H1 (cell line): Measurements from ENCODE around the gene DDI2. TPM values are rescaled to one million over a fixed set of nuclear protein-coding genes. Genes with fewer than 3 reads are reported as not detected.

Source experiments
- CBX8 ChIP-seq: fragments of 300-800, 300-1000 bp; sonication (generic); IDR thresholded peaks from 2 replicates; pipeline ENCODE4 v1.7.1; 2016; ENCODE audit warnings: low read depth, low read length, borderline replicate concordance
- KDM1A ChIP-seq: fragments of 200-600, 300-600 bp; sonication (generic); IDR thresholded peaks from 2 replicates; pipeline ENCODE4 v1.7.1; 2016; ENCODE audit warnings: mild to moderate bottlenecking, low read length, borderline replicate concordance
- POLR2A ChIP-seq, 2 experiments: IDR thresholded peaks; 1 replicate in 1 of 2; 2 replicates in 1 of 2; pipeline ENCODE4 v1.6.1; 2011; ENCODE audit warnings: low read depth in 2 of 2, low read length in 2 of 2, mild to moderate bottlenecking in 2 of 2; ENCODE audit errors: control extremely low read depth in 1 of 2
- RAD21 ChIP-seq, 2 experiments: IDR thresholded peaks in 1 of 2; conservative IDR thresholded peaks in 1 of 2; 2 replicates each; pipeline ENCODE4 v1.6.1; 2011; ENCODE audit warnings: low read depth in 2 of 2, low read length in 2 of 2, improper control_type of control experiment in 1 of 2, inconsistent platforms in 1 of 2, mild to moderate bottlenecking in 1 of 2, moderate library complexity in 1 of 2
- SP1 ChIP-seq: IDR thresholded peaks from 2 replicates; pipeline ENCODE4 v1.6.1; 2011; ENCODE audit warnings: low read depth, low read length
- SUZ12 ChIP-seq: fragments of 200-600 bp; sonication (generic); IDR thresholded peaks from 2 replicates; pipeline ENCODE4 v1.6.1; 2012; ENCODE audit warnings: mild to moderate bottlenecking, inconsistent platforms, low read length, moderate library complexity, mixed read lengths
- TCF12 ChIP-seq: IDR thresholded peaks from 2 replicates; pipeline ENCODE4 v1.6.1; 2011; ENCODE audit warnings: low read depth, mild to moderate bottlenecking, low read length
- TEAD4 ChIP-seq: IDR thresholded peaks from 2 replicates; pipeline ENCODE4 v1.6.1; 2012; ENCODE audit warnings: low read depth, low read length, inconsistent platforms, mixed read lengths
- ZNF274 ChIP-seq: IDR thresholded peaks from 2 replicates; pipeline ENCODE4 v1.7.0; 2012; ENCODE audit warnings: low read length, borderline replicate concordance; ENCODE audit errors: extremely low read depth
- polyA plus RNA-seq, 7 experiments: library from polyadenylated mRNA; depleted of rRNA in 3 of 7; stranded (reverse) in 5 of 7; unstranded in 2 of 7; fragments of >200 nt in 5 of 7; fragments of 200-250 nt in 2 of 7; gene quantifications; 1 replicate in 5 of 7; 2 replicates in 1 of 7; 4 replicates in 1 of 7; pipeline versions ENCODE4 v1.2.1 to v1.2.3, GENCODE V29; 2011 to 2013; ENCODE audit warnings: missing spikeins in 2 of 7, mixed read lengths in 2 of 7
- total RNA-seq: library from RNA; stranded (reverse); fragmentation: NEBNext Ultra II Directional; extraction: Animal tissue kit (Norgen Biotek cat#: 25700); gene quantifications from 2 replicates; pipeline ENCODE4 v1.2.1, GENCODE V29; 2021
- TF ChIP-seq, protein P1 (sequence below): IDR thresholded peaks from 2 replicates; pipeline ENCODE4 v1.6.1; 2012; ENCODE audit warnings: inconsistent platforms

DDI2 gene
- total and polyA plus RNA-seq, 2 of the 8 experiments (the other 6 are each of a cell fraction or from before 2014, with no cell fraction given), result 7.7 to 38.3 TPM

DNA sequence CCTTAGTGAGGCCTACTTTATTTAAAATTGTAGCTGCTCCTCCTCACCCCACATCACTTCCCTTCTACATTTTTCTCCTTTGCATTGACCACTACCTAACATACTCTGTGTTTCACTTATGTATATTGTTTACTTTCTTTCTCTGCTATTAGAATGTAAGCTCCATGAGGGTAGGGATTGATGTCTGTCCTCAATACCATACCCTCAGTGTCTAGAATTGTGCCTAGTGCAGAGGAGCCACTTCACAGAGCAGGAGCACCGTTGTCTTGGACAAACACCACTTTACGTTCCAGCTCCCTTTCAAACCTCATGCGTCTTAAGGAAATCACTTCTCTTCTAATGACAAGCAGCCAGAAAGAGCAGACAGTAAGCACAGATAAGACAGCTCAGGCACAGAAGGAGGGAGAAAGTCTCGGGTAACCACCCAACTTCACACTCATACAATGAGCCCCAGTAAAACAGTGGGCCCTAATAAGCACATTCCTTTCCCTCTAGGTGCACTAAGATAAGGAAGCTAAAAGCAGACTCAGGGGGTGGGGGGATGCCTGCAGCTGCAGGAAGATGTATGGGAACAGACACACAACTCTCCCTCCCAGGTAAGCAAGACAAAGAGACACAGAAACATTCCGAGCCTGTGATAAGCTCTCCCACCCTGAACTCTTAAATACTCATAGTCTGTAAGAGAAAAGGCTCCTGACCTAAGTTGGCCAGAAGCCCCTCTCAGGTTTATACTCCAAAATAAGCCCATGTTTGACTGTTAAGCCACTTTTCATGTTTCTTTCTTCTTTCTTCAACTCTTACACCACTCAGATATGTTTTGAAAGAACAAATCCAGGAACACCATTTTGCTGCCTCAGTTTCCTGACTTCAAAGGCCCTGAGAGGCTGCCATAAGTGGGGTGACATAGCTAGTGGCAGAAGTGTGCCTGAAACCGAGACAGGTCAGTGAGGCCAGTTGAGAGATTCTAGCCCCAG, 59.7 kb downstream of the DDI2 start (continued):
- TF ChIP-seq, protein P1, sequence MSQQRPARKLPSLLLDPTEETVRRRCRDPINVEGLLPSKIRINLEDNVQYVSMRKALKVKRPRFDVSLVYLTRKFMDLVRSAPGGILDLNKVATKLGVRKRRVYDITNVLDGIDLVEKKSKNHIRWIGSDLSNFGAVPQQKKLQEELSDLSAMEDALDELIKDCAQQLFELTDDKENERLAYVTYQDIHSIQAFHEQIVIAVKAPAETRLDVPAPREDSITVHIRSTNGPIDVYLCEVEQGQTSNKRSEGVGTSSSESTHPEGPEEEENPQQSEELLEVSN, result no peak
- no peak for TF ChIP-seq KDM1A
- no peak for TF ChIP-seq RAD21 (IDR thresholded peaks at IDR 0.05 in 1 of 2, conservative IDR thresholded peaks at IDR 0.05 in 1 of 2; ENCODE audit: low read depth in 2 of 2, low read length in 2 of 2)
- TF ChIP-seq CBX8, result no peak
- 0 out of 2 replicates have a peak, but pooled peaks have one; percentile 70 for TF ChIP-seq TCF12
- TF ChIP-seq POLR2A (IDR thresholded peaks at IDR 0.05; ENCODE audit: control extremely low read depth in 1 of 2, low read depth in 2 of 2, low read length in 2 of 2), result no peak
- peak; percentile 34; the same call in 1 of the 2 replicates for TF ChIP-seq TEAD4
- TF ChIP-seq SUZ12, result no peak
- no peak for TF ChIP-seq SP1
- TF ChIP-seq ZNF274, result no peak
- TF ChIP-seq, all 59 proteins: peak for 3
